H9 (cell line): ENCODE results near the gene SEMA5A. TPM values are rescaled to one million over a fixed set of nuclear protein-coding genes. Genes with fewer than 3 reads are reported as not detected.

ENCODE experiments used
- DNase-seq: peaks from one replicate; pipeline ENCODE4 v3.0.0-alpha.2; 2017
- H2AFZ ChIP-seq: one replicate; pipeline ENCODE4 v1.6.1; 2013; ENCODE audit warnings: mild to moderate bottlenecking, low read length, control low read depth, moderate library complexity
- H2AK5ac ChIP-seq: 2 replicates; pipeline ENCODE4 v1.6.1; 2013; ENCODE audit warnings: low read length, control low read depth, mixed read lengths; ENCODE audit not compliant: insufficient read length
- H2BK120ac ChIP-seq: one replicate; pipeline ENCODE4 v1.6.1; 2013; ENCODE audit warnings: low read depth, mild to moderate bottlenecking, low read length, control low read depth, inconsistent platforms; ENCODE audit not compliant: poor library complexity, severe bottlenecking
- H2BK12ac ChIP-seq: 2 replicates; pipeline ENCODE4 v1.6.1; 2013; ENCODE audit warnings: low read length, control low read depth, mixed read lengths, low read depth; ENCODE audit not compliant: insufficient read length
- H2BK15ac ChIP-seq: 2 replicates; pipeline ENCODE4 v1.6.1; 2013; ENCODE audit warnings: low read depth, low read length, control low read depth
- H2BK20ac ChIP-seq: one replicate; pipeline ENCODE4 v1.6.1; 2013; ENCODE audit warnings: low read depth, mild to moderate bottlenecking, low read length, control low read depth, inconsistent platforms; ENCODE audit not compliant: poor library complexity, severe bottlenecking
- H2BK5ac ChIP-seq: 2 replicates; pipeline ENCODE4 v1.6.1; 2013; ENCODE audit warnings: low read length, control low read depth, mixed read lengths; ENCODE audit not compliant: insufficient read length
- H3K14ac ChIP-seq: 2 replicates; pipeline ENCODE4 v1.6.1; 2013; ENCODE audit warnings: low read length, control low read depth; ENCODE audit not compliant: insufficient read depth
- H3K18ac ChIP-seq: 2 replicates; pipeline ENCODE4 v1.6.1; 2013; ENCODE audit warnings: low read depth, mild to moderate bottlenecking, mixed read lengths, low read length, control low read depth; ENCODE audit not compliant: insufficient read length
- H3K23ac ChIP-seq: 2 replicates; pipeline ENCODE4 v1.6.1; 2013; ENCODE audit warnings: low read length, control low read depth, mixed read lengths, low read depth; ENCODE audit not compliant: insufficient read length
- H3K23me2 ChIP-seq: 2 replicates; pipeline ENCODE4 v1.6.1; 2013; ENCODE audit warnings: low read depth, mild to moderate bottlenecking, mixed read lengths, low read length, control low read depth; ENCODE audit not compliant: insufficient read length, poor library complexity, severe bottlenecking
- H3K27ac ChIP-seq: 2 replicates; pipeline ENCODE4 v1.5.1; 2013; ENCODE audit warnings: low read length, control low read depth, mixed read lengths, low read depth; ENCODE audit not compliant: insufficient read length
- H3K27me3 ChIP-seq: 2 replicates; pipeline ENCODE4 v1.6.1; 2013; ENCODE audit warnings: low read length, control low read depth, inconsistent platforms; ENCODE audit not compliant: insufficient read depth
- H3K4ac ChIP-seq: 2 replicates; pipeline ENCODE4 v1.6.1; 2013; ENCODE audit warnings: low read depth, mild to moderate bottlenecking, control low read depth, inconsistent platforms, low read length, moderate library complexity
- H3K4me1 ChIP-seq: 2 replicates; pipeline ENCODE4 v1.6.1; 2013; ENCODE audit warnings: low read length, control low read depth, inconsistent platforms; ENCODE audit not compliant: insufficient read depth
- H3K4me2 ChIP-seq: 2 replicates; pipeline ENCODE4 v1.6.1; 2013; ENCODE audit warnings: low read length, control low read depth, mixed read lengths; ENCODE audit not compliant: insufficient read length, insufficient read depth
- H3K56ac ChIP-seq: 2 replicates; pipeline ENCODE4 v1.6.1; 2013; ENCODE audit warnings: low read depth, mild to moderate bottlenecking, mixed read lengths, low read length, control low read depth; ENCODE audit not compliant: insufficient read length
- H3K79me1 ChIP-seq: 2 replicates; pipeline ENCODE4 v1.6.1; 2013; ENCODE audit warnings: low read depth, mild to moderate bottlenecking, moderate library complexity, low read length, control low read depth, inconsistent platforms; ENCODE audit not compliant: insufficient read depth, poor library complexity, severe bottlenecking
- H3K79me2 ChIP-seq: 2 replicates; pipeline ENCODE4 v1.6.1; 2013; ENCODE audit warnings: low read length, control low read depth, inconsistent platforms; ENCODE audit not compliant: insufficient read depth
- H3K9ac ChIP-seq: 2 replicates; pipeline ENCODE4 v1.6.1; 2013; ENCODE audit warnings: low read length, control low read depth, mixed read lengths; ENCODE audit not compliant: insufficient read length; ENCODE audit errors: extremely low read depth
- H3K9me3 ChIP-seq: one replicate; pipeline ENCODE4 v1.6.1; 2013; ENCODE audit warnings: low read depth, low read length, inconsistent platforms; ENCODE audit not compliant: control insufficient read depth
- H3T11ph ChIP-seq: one replicate; pipeline ENCODE4 v1.6.1; 2013; ENCODE audit warnings: mild to moderate bottlenecking, low read length, control low read depth, inconsistent platforms
- H4K20me1 ChIP-seq: one replicate; pipeline ENCODE4 v1.6.1; 2013; ENCODE audit not compliant: control insufficient read depth, insufficient read length, insufficient read depth
- H4K5ac ChIP-seq: 2 replicates; pipeline ENCODE4 v1.6.1; 2013; ENCODE audit warnings: low read depth, mild to moderate bottlenecking, mixed read lengths, low read length, control low read depth; ENCODE audit not compliant: insufficient read length
- H4K8ac ChIP-seq: replicated peaks from 2 replicates; pipeline ENCODE4 v1.6.1; 2013; ENCODE audit warnings: low read length, control low read depth, mixed read lengths, low read depth; ENCODE audit not compliant: insufficient read length
- H4K91ac ChIP-seq: 2 replicates; pipeline ENCODE4 v1.6.1; 2013; ENCODE audit warnings: low read depth, mild to moderate bottlenecking, moderate library complexity, mixed read lengths, low read length, control low read depth; ENCODE audit not compliant: insufficient read length
- H3K27ac Mint-ChIP-seq, 3 experiments: 2 replicates in 2 of 3; 3 replicates in 1 of 3; pipeline ENCODE4 v1.8.0; 2020 to 2021; ENCODE audit warnings: mixed read lengths in 3 of 3, mild to moderate bottlenecking in 1 of 3, moderate library complexity in 1 of 3
- H3K27me3 Mint-ChIP-seq: 2 replicates; pipeline ENCODE4 v1.8.0; 2021; ENCODE audit warnings: low read depth, mild to moderate bottlenecking, moderate library complexity, mixed read lengths
- H3K36me3 Mint-ChIP-seq, 3 experiments: 2 replicates in 2 of 3; 3 replicates in 1 of 3; pipeline ENCODE4 v1.8.0; 2020 to 2021; ENCODE audit warnings: low read depth in 3 of 3, mixed read lengths in 3 of 3; ENCODE audit not compliant: insufficient read depth in 1 of 3
- H3K4me1 Mint-ChIP-seq, 2 experiments: 2 replicates each; pipeline ENCODE4 v1.8.0; 2020; ENCODE audit warnings: mixed read lengths in 2 of 2
- H3K4me3 Mint-ChIP-seq, 2 experiments: 2 replicates in 1 of 2; 3 replicates in 1 of 2; pipeline ENCODE4 v1.8.0; 2020 to 2021; ENCODE audit warnings: mild to moderate bottlenecking in 2 of 2, mixed read lengths in 2 of 2, moderate library complexity in 1 of 2
- H3K9me3 Mint-ChIP-seq, 2 experiments: 2 replicates in 1 of 2; 3 replicates in 1 of 2; pipeline ENCODE4 v1.8.0; 2020; ENCODE audit warnings: mild to moderate bottlenecking in 2 of 2, mixed read lengths in 2 of 2, moderate library complexity in 1 of 2
- total RNA-seq: library from RNA; stranded (reverse); gene quantifications from 2 replicates; pipeline ENCODE4 v1.2.1, GENCODE V29; 2021
- TF ChIP-seq, protein P1 (sequence below): fragments of 200-600 bp; sonication (generic); conservative IDR thresholded peaks from 3 replicates; pipeline ENCODE4 v1.8.0; 2021; ENCODE audit warnings: antibody characterized with exemption, mild to moderate bottlenecking

SEMA5A gene
- total RNA-seq, 1 experiment from 2014 or later = 4.3 TPM

DNA sequence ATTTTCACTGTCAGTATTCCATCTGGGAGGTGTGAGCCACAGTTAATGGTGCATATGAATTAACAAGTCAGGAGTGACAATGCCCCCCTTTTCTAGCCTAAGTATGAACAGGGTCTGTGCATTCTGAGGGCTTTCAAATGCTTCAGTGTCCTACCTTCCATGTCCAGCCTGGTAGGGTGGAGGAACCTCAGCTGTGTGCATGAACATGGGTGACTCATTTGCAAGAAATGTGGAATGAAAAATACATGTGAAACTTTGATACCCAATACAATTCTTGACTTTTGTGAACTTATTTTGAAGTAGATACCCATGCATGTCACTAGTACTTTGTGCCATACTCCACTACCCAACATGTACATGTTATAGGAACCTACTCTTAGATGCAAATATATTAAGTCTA, 375.8 kb downstream of the SEMA5A start:
- TF ChIP-seq, protein P1, sequence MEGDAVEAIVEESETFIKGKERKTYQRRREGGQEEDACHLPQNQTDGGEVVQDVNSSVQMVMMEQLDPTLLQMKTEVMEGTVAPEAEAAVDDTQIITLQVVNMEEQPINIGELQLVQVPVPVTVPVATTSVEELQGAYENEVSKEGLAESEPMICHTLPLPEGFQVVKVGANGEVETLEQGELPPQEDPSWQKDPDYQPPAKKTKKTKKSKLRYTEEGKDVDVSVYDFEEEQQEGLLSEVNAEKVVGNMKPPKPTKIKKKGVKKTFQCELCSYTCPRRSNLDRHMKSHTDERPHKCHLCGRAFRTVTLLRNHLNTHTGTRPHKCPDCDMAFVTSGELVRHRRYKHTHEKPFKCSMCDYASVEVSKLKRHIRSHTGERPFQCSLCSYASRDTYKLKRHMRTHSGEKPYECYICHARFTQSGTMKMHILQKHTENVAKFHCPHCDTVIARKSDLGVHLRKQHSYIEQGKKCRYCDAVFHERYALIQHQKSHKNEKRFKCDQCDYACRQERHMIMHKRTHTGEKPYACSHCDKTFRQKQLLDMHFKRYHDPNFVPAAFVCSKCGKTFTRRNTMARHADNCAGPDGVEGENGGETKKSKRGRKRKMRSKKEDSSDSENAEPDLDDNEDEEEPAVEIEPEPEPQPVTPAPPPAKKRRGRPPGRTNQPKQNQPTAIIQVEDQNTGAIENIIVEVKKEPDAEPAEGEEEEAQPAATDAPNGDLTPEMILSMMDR = no peak
- H3K9me3 Mint-ChIP-seq = no peaks in the 10 kb centered on the region; a peak in 1 of 5 replicates

More for the DNA sequence above, 375.8 kb downstream of the SEMA5A start:
- Histone ChIP-seq H2AK5ac (no peak overlapping the region), H4K5ac (no peak overlapping the region), H2BK5ac (no peak overlapping the region), H2AFZ (no peak overlapping the region), H2BK20ac (no peak overlapping the region), H3T11ph (no peak overlapping the region), H3K79me2 (no peaks in the 10 kb centered on the region), H3K4me2 (no peak overlapping the region), H3K18ac (no peak overlapping the region), H4K20me1 (no peaks in the 10 kb centered on the region), H3K9me3 (no peaks in the 10 kb centered on the region), H3K9ac (no peak overlapping the region), H2BK12ac (no peak overlapping the region), H4K91ac (no peak overlapping the region), H3K27ac (no peak overlapping the region), H3K79me1 (no peaks in the 10 kb centered on the region), H3K23me2 (no peaks in the 10 kb centered on the region), H3K4ac (no peak overlapping the region), H2BK15ac (no peak overlapping the region), H3K4me1 (peaks cover 3% of the 10 kb centered on the region; the same call in 1 of the 2 replicates), H3K56ac (no peak overlapping the region), H3K14ac (no peak overlapping the region), H2BK120ac (no peak overlapping the region), H4K8ac (no peak overlapping the region), H3K23ac (no peak overlapping the region), H3K27me3 (no peaks in the 10 kb centered on the region)
- H3K27me3 Mint-ChIP-seq = no peaks in the 10 kb centered on the region; the same call in 1 of the 2 replicates
- H3K27ac Mint-ChIP-seq = no peak overlapping the region
- H3K36me3 Mint-ChIP-seq = peaks cover 0 to 4% (median 0%) of the 10 kb centered on the region in 3 experiments; a peak in 2 of 7 replicates
- no peak for DNase-seq
- H3K4me1 Mint-ChIP-seq = peaks cover 12 to 13% of the 10 kb centered on the region in 2 experiments
- H3K4me3 Mint-ChIP-seq = no peak overlapping the region
